ENCODE measurements around the gene GALNT6. TPM values are rescaled to one million over a fixed set of nuclear protein-coding genes. Genes with fewer than 3 reads are reported as not detected.
A peak's percentile ranks its signal among the peaks of the same experiment; 100 is the strongest.

GALNT6 gene
- total and polyA plus RNA-seq, 2 donors (not counting 1 experiment from before 2014, with no cell fraction given) = 25.2 to 115 TPM

DNA sequence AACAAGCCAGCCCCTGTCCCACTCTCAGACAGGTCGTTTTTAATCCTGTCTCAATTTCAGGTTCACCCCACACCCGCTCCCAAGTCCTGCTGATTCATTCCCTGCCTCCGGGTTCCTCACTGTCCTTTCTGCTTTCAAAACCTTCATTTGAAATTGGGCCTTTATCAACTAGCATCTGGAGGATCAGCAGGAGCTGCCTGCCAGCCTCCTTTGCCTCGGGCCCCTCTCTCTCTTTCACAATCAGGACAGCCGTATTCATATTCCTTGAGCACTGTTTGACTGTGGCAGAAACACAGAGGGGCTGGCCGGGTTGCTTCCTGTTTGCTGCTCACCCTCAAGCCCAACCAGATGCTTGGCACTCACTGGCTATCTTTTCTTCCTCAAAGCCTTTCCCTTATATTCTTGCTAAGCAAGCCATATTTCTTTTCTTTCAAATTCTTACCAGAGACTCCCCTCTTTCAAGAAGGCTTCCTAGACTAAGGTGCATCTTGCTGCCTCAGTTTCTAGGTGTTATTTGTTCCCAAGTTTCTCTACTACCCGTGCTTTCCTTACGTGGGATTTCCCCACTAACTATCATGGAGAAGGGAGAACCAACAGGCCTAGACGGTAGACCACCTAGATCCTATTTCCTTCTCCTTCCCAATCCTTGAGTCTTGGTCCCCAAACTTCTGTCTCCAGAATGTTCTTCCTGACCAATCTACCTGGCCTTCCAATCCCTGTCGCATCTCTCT lies 3.0 kb downstream of the GALNT6 start:
- Histone ChIP-seq H4K20me1 (ENCODE audit: control insufficient read depth, extremely low read depth, insufficient read depth, low read length) (no peaks in the 10 kb centered on the region), H3K9me3 (ENCODE audit: control insufficient read depth, insufficient read depth, low read depth, low read length) (no peaks in the 10 kb centered on the region), H3K36me3 (ENCODE audit: control insufficient read depth, insufficient read depth, low read length) (no peaks in the 10 kb centered on the region), H3K4me2 (ENCODE audit: extremely low read depth, insufficient read depth, low read length) (peak overlapping the region; percentile 68), H3K27me3 (ENCODE audit: control insufficient read depth, insufficient read depth, low read length) (no peaks in the 10 kb centered on the region), H3K4me1 (ENCODE audit: control insufficient read depth, extremely low read depth, insufficient read depth, low read length) (peaks cover 28% of the 10 kb centered on the region), H3K9ac (ENCODE audit: insufficient read depth, low read length) (no peak overlapping the region), H2AFZ (ENCODE audit: low read length) (no peak overlapping the region), H3K27ac (ENCODE audit: insufficient read depth, low read length) (peak overlapping the region; percentile 46), H3K79me2 (ENCODE audit: control insufficient read depth, insufficient read depth, low read length) (peaks cover 5% of the 10 kb centered on the region), H3K4me3 (replicated peaks in 1 of 4; ENCODE audit: control extremely low read depth in 1 of 4, insufficient read depth in 1 of 4, low read depth in 3 of 4, low read length in 4 of 4) (no peak overlapping the region)
- no peak for TF ChIP-seq EZH2 (IDR thresholded peaks at IDR 0.05; ENCODE audit: low read length, missing control alignments)
- TF ChIP-seq, protein P1, sequence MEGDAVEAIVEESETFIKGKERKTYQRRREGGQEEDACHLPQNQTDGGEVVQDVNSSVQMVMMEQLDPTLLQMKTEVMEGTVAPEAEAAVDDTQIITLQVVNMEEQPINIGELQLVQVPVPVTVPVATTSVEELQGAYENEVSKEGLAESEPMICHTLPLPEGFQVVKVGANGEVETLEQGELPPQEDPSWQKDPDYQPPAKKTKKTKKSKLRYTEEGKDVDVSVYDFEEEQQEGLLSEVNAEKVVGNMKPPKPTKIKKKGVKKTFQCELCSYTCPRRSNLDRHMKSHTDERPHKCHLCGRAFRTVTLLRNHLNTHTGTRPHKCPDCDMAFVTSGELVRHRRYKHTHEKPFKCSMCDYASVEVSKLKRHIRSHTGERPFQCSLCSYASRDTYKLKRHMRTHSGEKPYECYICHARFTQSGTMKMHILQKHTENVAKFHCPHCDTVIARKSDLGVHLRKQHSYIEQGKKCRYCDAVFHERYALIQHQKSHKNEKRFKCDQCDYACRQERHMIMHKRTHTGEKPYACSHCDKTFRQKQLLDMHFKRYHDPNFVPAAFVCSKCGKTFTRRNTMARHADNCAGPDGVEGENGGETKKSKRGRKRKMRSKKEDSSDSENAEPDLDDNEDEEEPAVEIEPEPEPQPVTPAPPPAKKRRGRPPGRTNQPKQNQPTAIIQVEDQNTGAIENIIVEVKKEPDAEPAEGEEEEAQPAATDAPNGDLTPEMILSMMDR (conservative IDR thresholded peaks at IDR 0.05 in 1 of 2, IDR thresholded peaks at IDR 0.05 in 1 of 2; ENCODE audit: low read depth in 1 of 2, low read length in 2 of 2) = no peak
- DNase-seq (ENCODE audit: low read depth in 2 of 2) = peak; percentile 50 to 82

DNA sequence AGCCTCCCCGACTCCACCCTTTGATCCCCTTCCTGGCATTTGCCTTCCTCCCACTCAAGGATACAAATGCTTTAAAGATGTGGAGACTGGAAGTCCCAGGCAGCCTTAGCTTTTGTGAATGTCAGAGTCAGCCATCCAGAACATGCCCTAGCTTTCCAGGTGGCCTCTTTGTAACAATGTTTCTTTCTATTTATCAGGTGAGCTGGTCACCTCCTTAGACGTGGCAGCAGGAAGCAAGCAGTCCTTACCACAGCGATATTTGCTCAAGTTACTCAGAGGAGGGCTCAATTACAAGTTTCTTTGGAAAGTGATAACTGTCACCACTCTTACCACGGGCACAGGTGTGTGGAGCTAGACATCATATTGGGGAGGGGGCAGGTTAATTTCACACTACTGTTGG lies 4.9 kb downstream of the GALNT6 start:
- Histone ChIP-seq H2AFZ (ENCODE audit: low read length) (no peak overlapping the region), H3K4me3 (replicated peaks in 1 of 4; ENCODE audit: control extremely low read depth in 1 of 4, insufficient read depth in 1 of 4, low read depth in 3 of 4, low read length in 4 of 4) (no peak overlapping the region), H3K27me3 (ENCODE audit: control insufficient read depth, insufficient read depth, low read length) (no peaks in the 10 kb centered on the region), H3K36me3 (ENCODE audit: control insufficient read depth, insufficient read depth, low read length) (peaks cover 2% of the 10 kb centered on the region), H3K4me1 (ENCODE audit: control insufficient read depth, extremely low read depth, insufficient read depth, low read length) (peaks cover 26% of the 10 kb centered on the region), H3K9ac (ENCODE audit: insufficient read depth, low read length) (no peak overlapping the region), H3K27ac (ENCODE audit: insufficient read depth, low read length) (no peak overlapping the region), H3K9me3 (ENCODE audit: control insufficient read depth, insufficient read depth, low read depth, low read length) (no peaks in the 10 kb centered on the region), H4K20me1 (ENCODE audit: control insufficient read depth, extremely low read depth, insufficient read depth, low read length) (no peaks in the 10 kb centered on the region), H3K4me2 (ENCODE audit: extremely low read depth, insufficient read depth, low read length) (no peak overlapping the region), H3K79me2 (ENCODE audit: control insufficient read depth, insufficient read depth, low read length) (peaks cover 4% of the 10 kb centered on the region)
- DNase-seq (ENCODE audit: low read depth in 2 of 2) = no peak
- no peak for TF ChIP-seq EZH2 (IDR thresholded peaks at IDR 0.05; ENCODE audit: low read length, missing control alignments)
- TF ChIP-seq, protein P1 (conservative IDR thresholded peaks at IDR 0.05 in 1 of 2, IDR thresholded peaks at IDR 0.05 in 1 of 2; ENCODE audit: low read depth in 1 of 2, low read length in 2 of 2) = no peak

DNA sequence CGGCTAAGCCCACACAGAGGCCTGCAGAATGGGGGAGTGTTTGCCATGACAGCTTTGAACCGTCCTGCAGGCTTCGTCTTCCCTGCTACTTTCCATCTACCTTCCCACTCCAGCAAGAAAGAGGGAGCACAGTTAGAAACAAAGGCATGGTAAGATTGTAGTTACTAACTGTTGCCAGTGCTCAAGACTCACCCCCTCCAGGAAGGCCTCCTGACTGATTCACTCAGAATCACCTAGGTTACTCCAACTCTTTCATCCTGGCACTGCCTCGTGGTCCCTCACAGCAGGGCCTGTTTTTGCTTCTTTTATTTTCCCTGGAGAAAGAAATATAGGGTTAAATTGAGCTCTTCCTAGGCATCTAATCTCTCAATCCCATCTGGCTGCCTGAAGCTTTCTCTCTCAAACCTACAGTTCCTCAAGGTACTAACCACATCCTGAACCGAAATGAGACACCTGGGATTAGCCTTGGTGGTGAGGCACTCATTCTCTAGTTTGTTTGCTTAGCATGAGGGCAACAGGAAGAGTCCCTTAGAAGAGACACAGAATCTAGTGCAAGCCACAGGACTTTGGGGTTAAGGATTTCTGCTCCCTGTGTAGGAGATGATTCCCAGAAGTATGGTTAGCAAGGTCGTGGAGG lies 7.8 kb downstream of the GALNT6 start:
- peaks cover 7% of the 10 kb centered on the region for H3K36me3 ChIP-seq (ENCODE audit: control insufficient read depth, insufficient read depth, low read length)
- H3K27me3 ChIP-seq (ENCODE audit: control insufficient read depth, insufficient read depth, low read length) = no peaks in the 10 kb centered on the region
- no peaks in the 10 kb centered on the region for H3K9me3 ChIP-seq (ENCODE audit: control insufficient read depth, insufficient read depth, low read depth, low read length)
- H3K4me3 ChIP-seq (replicated peaks in 1 of 4; ENCODE audit: control extremely low read depth in 1 of 4, insufficient read depth in 1 of 4, low read depth in 3 of 4, low read length in 4 of 4) = no peak overlapping the region
- no peak overlapping the region for H2AFZ ChIP-seq (ENCODE audit: low read length)
- no peak for TF ChIP-seq EZH2 (IDR thresholded peaks at IDR 0.05; ENCODE audit: low read length, missing control alignments)
- TF ChIP-seq, protein P1 (conservative IDR thresholded peaks at IDR 0.05 in 1 of 2, IDR thresholded peaks at IDR 0.05 in 1 of 2; ENCODE audit: low read depth in 1 of 2, low read length in 2 of 2) = no peak
- H3K79me2 ChIP-seq (ENCODE audit: control insufficient read depth, insufficient read depth, low read length) = no peaks in the 10 kb centered on the region
- no peak overlapping the region for H3K9ac ChIP-seq (ENCODE audit: insufficient read depth, low read length)
- H3K4me2 ChIP-seq (ENCODE audit: extremely low read depth, insufficient read depth, low read length) = no peak overlapping the region
- no peak for DNase-seq (ENCODE audit: low read depth in 2 of 2)
- peaks cover 2% of the 10 kb centered on the region for H3K4me1 ChIP-seq (ENCODE audit: control insufficient read depth, extremely low read depth, insufficient read depth, low read length)
- no peaks in the 10 kb centered on the region for H4K20me1 ChIP-seq (ENCODE audit: control insufficient read depth, extremely low read depth, insufficient read depth, low read length)
- no peak overlapping the region for H3K27ac ChIP-seq (ENCODE audit: insufficient read depth, low read length)
